MM.1S (cell line): ENCODE data around the gene IL2RA.
"Not testable (repeated sequence)": the region's sequence is repeated elsewhere in the genome, so short reads cannot be mapped to it uniquely, and the experiment has no call there.

Experiments used
- DNase-seq: peaks from one replicate; pipeline ENCODE4 v3.0.0-alpha.2; 2015
- H2AFZ ChIP-seq: fragments of 300-600 bp; sonication (generic); 2 replicates; pipeline ENCODE4 v1.6.0; 2016; ENCODE audit warnings: antibody characterized with exemption, low read length
- H3F3A ChIP-seq: fragments of 300-600 bp; sonication (generic); 2 replicates; pipeline ENCODE4 v1.6.1; 2016; ENCODE audit warnings: mild to moderate bottlenecking, antibody characterized with exemption, low read length, moderate library complexity, mixed read lengths; ENCODE audit not compliant: insufficient read depth
- H3K27ac ChIP-seq: fragments of 300-600 bp; sonication (generic); 2 replicates; pipeline ENCODE4 v1.5.1; 2016; ENCODE audit warnings: mild to moderate bottlenecking, low read length
- H3K27me3 ChIP-seq: fragments of 300-600 bp; sonication (generic); replicated peaks from 2 replicates; pipeline ENCODE4 v1.6.0; 2016; ENCODE audit warnings: low read length; ENCODE audit not compliant: insufficient read depth
- H3K36me3 ChIP-seq: fragments of 300-600 bp; sonication (generic); replicated peaks from 2 replicates; pipeline ENCODE4 v1.6.1; 2016; ENCODE audit warnings: mild to moderate bottlenecking, low read length, mixed read lengths; ENCODE audit not compliant: insufficient read depth
- H3K4me1 ChIP-seq: fragments of 300-600 bp; sonication (generic); 2 replicates; pipeline ENCODE4 v1.6.1; 2016; ENCODE audit warnings: low read length, mixed read lengths
- H3K4me2 ChIP-seq: fragments of 300-600 bp; sonication (generic); 2 replicates; pipeline ENCODE4 v1.6.0; 2016; ENCODE audit warnings: low read depth, low read length
- H3K4me3 ChIP-seq: fragments of 300-600 bp; sonication (generic); 2 replicates; pipeline ENCODE4 v1.5.1; 2016; ENCODE audit warnings: low read length, mixed read lengths
- H3K79me2 ChIP-seq: fragments of 300-600 bp; sonication (generic); 2 replicates; pipeline ENCODE4 v1.6.1; 2016; ENCODE audit warnings: mixed run types, low read length, mixed read lengths
- H3K9ac ChIP-seq: fragments of 300-600 bp; sonication (generic); 2 replicates; pipeline ENCODE4 v1.6.1; 2016; ENCODE audit warnings: low read length, mixed read lengths
- H3K9me2 ChIP-seq: fragments of 300-600 bp; sonication (generic); replicated peaks from 2 replicates; pipeline ENCODE4 v1.6.1; 2016; ENCODE audit warnings: mild to moderate bottlenecking, low read length, mixed read lengths; ENCODE audit not compliant: insufficient read depth
- H3K9me3 ChIP-seq: fragments of 300-600 bp; sonication (generic); replicated peaks from 2 replicates; pipeline ENCODE4 v1.6.1; 2016; ENCODE audit warnings: mild to moderate bottlenecking, low read length, mixed read lengths; ENCODE audit not compliant: insufficient read depth
- H4K20me1 ChIP-seq: fragments of 300-600 bp; sonication (generic); 2 replicates; pipeline ENCODE4 v1.6.1; 2016; ENCODE audit warnings: mild to moderate bottlenecking, low read length, moderate library complexity, mixed read lengths; ENCODE audit not compliant: insufficient read depth
- CTCF ChIP-seq: fragments of 300-600 bp; sonication (generic); IDR thresholded peaks from 2 replicates; pipeline ENCODE4 v1.5.1; 2016; ENCODE audit warnings: antibody characterized with exemption, low read length, mixed read lengths
- EZH2 ChIP-seq: fragments of 300-600 bp; sonication (generic); optimal IDR thresholded peaks from 2 replicates; pipeline ENCODE3; 2017; ENCODE audit warnings: low read depth, mild to moderate bottlenecking, antibody characterized with exemption, low read length, mixed read lengths
- EZH2phosphoT487 ChIP-seq: fragments of 300-600 bp; sonication (generic); IDR thresholded peaks from 2 replicates; pipeline ENCODE4 v1.6.1; 2018; ENCODE audit warnings: antibody characterized with exemption, low read length

Gene IL2RA

GRCh38 chr10:5961405-5962100 lies 100.6 kb downstream of the IL2RA start:
- no peaks in the 10 kb centered on the region for H3K4me1 ChIP-seq
- no peak overlapping the region for H3K4me3 ChIP-seq
- TF ChIP-seq EZH2phosphoT487 (no peak), CTCF (no peak), EZH2 (no peak)
- H3K9me3 ChIP-seq, result no peaks in the 10 kb centered on the region
- no peak overlapping the region for H3K9ac ChIP-seq
- no peaks in the 10 kb centered on the region for H3K27me3 ChIP-seq
- no peak overlapping the region for H3K27ac ChIP-seq
- H3K36me3 ChIP-seq, result 0 out of 2 replicates have a peak, but pooled peaks cover 5% of the 10 kb centered on the region
- no peak for DNase-seq
- H3K4me2 ChIP-seq, result no peak overlapping the region
- H4K20me1 ChIP-seq, result no peaks in the 10 kb centered on the region
- H2AFZ ChIP-seq, result no peak overlapping the region
- H3K9me2 ChIP-seq, result no peaks in the 10 kb centered on the region
- no peaks in the 10 kb centered on the region for H3F3A ChIP-seq
- H3K79me2 ChIP-seq, result no peaks in the 10 kb centered on the region

GRCh38 chr10:5960973-5961275 lies 101.2 kb downstream of the IL2RA start:
- H3K27me3 ChIP-seq, H3K4me3 ChIP-seq, H3K79me2 ChIP-seq, H3K9me3 ChIP-seq, H3K9me2 ChIP-seq, H4K20me1 ChIP-seq, H3K4me1 ChIP-seq, H3F3A ChIP-seq, H3K4me2 ChIP-seq, DNase-seq, H3K27ac ChIP-seq, H2AFZ ChIP-seq, H3K36me3 ChIP-seq, H3K9ac ChIP-seq: not testable (repeated sequence)
